Stimulated activated CD8-positive, alpha-beta memory T cell treated with anti-CD3 and anti-CD28 coated beads, Interleukin-12 subunit alpha, Interleukin-12 subunit beta, amount 100 ng/mL, for 1 hour (primary cell): ENCODE data around the gene MPRIP.

Source experiments
- DNase-seq: peaks from one replicate; pipeline ENCODE4 v3.0.0-alpha.2; 2020; ENCODE audit warnings: low read depth

MPRIP gene

GRCh38 chr17:17166446-17166845, 124.2 kb downstream of the MPRIP start:
- no peak for DNase-seq

GRCh38 chr17:17167356-17167755, 125.1 kb downstream of the MPRIP start:
- DNase-seq: no peak

GRCh38 chr17:17167986-17168385, 125.7 kb downstream of the MPRIP start:
- DNase-seq: no peak

GRCh38 chr17:17168401-17168800, 126.1 kb downstream of the MPRIP start:
- no peak for DNase-seq

GRCh38 chr17:17169396-17169795, 127.1 kb downstream of the MPRIP start:
- DNase-seq: no peak

GRCh38 chr17:17170346-17170985, 128.2 kb downstream of the MPRIP start:
- no peak for DNase-seq

- DNase-seq: no peak
Observed at GRCh38 chr17:17171186-17171585, 128.9 kb downstream of the MPRIP start.

GRCh38 chr17:17172001-17172939, 130.0 kb downstream of the MPRIP start:
- DNase-seq: no peak

- no peak for DNase-seq
Observed at GRCh38 chr17:17172990-17173389, 130.7 kb downstream of the MPRIP start.

- no peak for DNase-seq
Observed at GRCh38 chr17:17173921-17174320, 131.7 kb downstream of the MPRIP start.

- DNase-seq: no peak
Observed at GRCh38 chr17:17175340-17175739, 133.1 kb downstream of the MPRIP start.

GRCh38 chr17:17175917-17176316, 133.7 kb downstream of the MPRIP start:
- no peak for DNase-seq

- no peak for DNase-seq
Observed at GRCh38 chr17:17176341-17176740, 134.1 kb downstream of the MPRIP start.

GRCh38 chr17:17177176-17177575, 134.9 kb downstream of the MPRIP start:
- no peak for DNase-seq

- DNase-seq: no peak
Observed at GRCh38 chr17:17179371-17179827, 137.1 kb downstream of the MPRIP start.

- DNase-seq: no peak
Observed at GRCh38 chr17:17180141-17180603, 137.9 kb downstream of the MPRIP start.

GRCh38 chr17:17180741-17181525, 138.7 kb downstream of the MPRIP start:
- no peak for DNase-seq

GRCh38 chr17:17181666-17182597, 139.7 kb downstream of the MPRIP start:
- no peak for DNase-seq

GRCh38 chr17:17182598-17183136, 140.4 kb downstream of the MPRIP start:
- no peak for DNase-seq

GRCh38 chr17:17183744-17184143, 141.5 kb downstream of the MPRIP start:
- no peak for DNase-seq
